Choroid plexus epithelial cell (primary cell): Measurements from ENCODE around the gene FER.

Source experiments
- DNase-seq: peaks from one replicate; pipeline ENCODE4 v3.0.0-alpha.2; 2010; ENCODE audit warnings: low read depth
- H3K4me3 ChIP-seq: 2 replicates; pipeline ENCODE4 v1.5.1; 2011; ENCODE audit warnings: low read depth, mild to moderate bottlenecking, control low read depth, low read length, moderate library complexity
- CTCF ChIP-seq: conservative IDR thresholded peaks from 2 replicates; pipeline ENCODE4 v1.5.1; 2011; ENCODE audit warnings: low read depth, mild to moderate bottlenecking, control low read depth, inconsistent platforms, low read length, moderate library complexity

Gene FER

GRCh38 chr5:109160468-109160867 lies 412.8 kb downstream of the FER start:
- DNase-seq, result no peak
- no peak for TF ChIP-seq CTCF
- H3K4me3 ChIP-seq, result no peak overlapping the region

- DNase-seq, result peak; percentile 47
- H3K4me3 ChIP-seq, result no peak overlapping the region
- TF ChIP-seq CTCF, result no peak
Measured at GRCh38 chr5:109161914-109162683, 414.4 kb downstream of the FER start.

- H3K4me3 ChIP-seq, result no peak overlapping the region
- TF ChIP-seq CTCF, result no peak
- no peak for DNase-seq
Measured at GRCh38 chr5:109163336-109163735, 415.6 kb downstream of the FER start.

GRCh38 chr5:109164001-109164400 lies 416.3 kb downstream of the FER start:
- no peak for TF ChIP-seq CTCF
- DNase-seq, result no peak

GRCh38 chr5:109167586-109167985 lies 419.9 kb downstream of the FER start:
- DNase-seq, result no peak
- no peak overlapping the region for H3K4me3 ChIP-seq
- TF ChIP-seq CTCF, result no peak

More at GRCh38 chr5:109164001-109164400, 416.3 kb downstream of the FER start:
- no peak overlapping the region for H3K4me3 ChIP-seq

GRCh38 chr5:109168151-109168550 lies 420.5 kb downstream of the FER start:
- no peak overlapping the region for H3K4me3 ChIP-seq
- no peak for TF ChIP-seq CTCF
- no peak for DNase-seq
